ENCODE measurements around the gene ADCY9. TPM values are rescaled to one million over a fixed set of nuclear protein-coding genes. Genes with fewer than 3 reads are reported as not detected.

Gene ADCY9
- total RNA-seq, 1 experiment from 2014 or later, result 11.5 TPM

DNA sequence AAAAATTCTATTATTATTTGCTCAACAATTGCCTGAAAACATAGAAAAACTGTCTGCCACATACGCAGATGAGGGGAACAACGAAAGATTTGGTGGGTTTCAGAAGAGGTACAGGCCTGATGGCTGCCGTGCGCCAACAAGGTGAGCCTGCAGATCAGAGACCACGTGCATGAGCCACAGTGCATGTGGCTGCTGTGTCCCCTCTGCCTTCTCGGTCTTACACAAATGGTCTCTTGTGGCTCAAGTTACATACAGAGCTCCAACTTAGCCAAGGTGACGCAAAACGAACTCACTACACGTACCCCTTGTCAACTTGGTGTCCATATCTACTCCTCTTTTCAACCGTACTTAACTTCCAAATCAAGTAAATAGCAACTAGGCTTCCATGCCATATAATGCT is 82.3 kb downstream of the ADCY9 start:
- ChIA-PET POLR2A (no interaction called here), CTCF (interaction anchor here (0.5 kb wide), 1 partner anchor 19 kb away, joined by 3 read pairs; no protein-coding TSS in a partner anchor)
- Mint-ChIP-seq H3K36me3 (no peaks in the 10 kb centered on the region), H3K4me1 (peaks cover 14% of the 10 kb centered on the region), H3K27me3 (ENCODE audit: low read depth) (no peaks in the 10 kb centered on the region), H3K4me3 (no peak overlapping the region), H3K9me3 (no peaks in the 10 kb centered on the region), H3K27ac (no peak overlapping the region; the same call in 1 of the 2 replicates)
- DNase-seq (ENCODE audit: low spot score), result no peak
- no peak for ATAC-seq
- TF ChIP-seq, protein P1, sequence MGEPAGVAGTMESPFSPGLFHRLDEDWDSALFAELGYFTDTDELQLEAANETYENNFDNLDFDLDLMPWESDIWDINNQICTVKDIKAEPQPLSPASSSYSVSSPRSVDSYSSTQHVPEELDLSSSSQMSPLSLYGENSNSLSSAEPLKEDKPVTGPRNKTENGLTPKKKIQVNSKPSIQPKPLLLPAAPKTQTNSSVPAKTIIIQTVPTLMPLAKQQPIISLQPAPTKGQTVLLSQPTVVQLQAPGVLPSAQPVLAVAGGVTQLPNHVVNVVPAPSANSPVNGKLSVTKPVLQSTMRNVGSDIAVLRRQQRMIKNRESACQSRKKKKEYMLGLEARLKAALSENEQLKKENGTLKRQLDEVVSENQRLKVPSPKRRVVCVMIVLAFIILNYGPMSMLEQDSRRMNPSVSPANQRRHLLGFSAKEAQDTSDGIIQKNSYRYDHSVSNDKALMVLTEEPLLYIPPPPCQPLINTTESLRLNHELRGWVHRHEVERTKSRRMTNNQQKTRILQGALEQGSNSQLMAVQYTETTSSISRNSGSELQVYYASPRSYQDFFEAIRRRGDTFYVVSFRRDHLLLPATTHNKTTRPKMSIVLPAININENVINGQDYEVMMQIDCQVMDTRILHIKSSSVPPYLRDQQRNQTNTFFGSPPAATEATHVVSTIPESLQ (CRISPR knock-in tag; IDR thresholded peaks at IDR 0.05), result no peak
- TF ChIP-seq, protein P2, sequence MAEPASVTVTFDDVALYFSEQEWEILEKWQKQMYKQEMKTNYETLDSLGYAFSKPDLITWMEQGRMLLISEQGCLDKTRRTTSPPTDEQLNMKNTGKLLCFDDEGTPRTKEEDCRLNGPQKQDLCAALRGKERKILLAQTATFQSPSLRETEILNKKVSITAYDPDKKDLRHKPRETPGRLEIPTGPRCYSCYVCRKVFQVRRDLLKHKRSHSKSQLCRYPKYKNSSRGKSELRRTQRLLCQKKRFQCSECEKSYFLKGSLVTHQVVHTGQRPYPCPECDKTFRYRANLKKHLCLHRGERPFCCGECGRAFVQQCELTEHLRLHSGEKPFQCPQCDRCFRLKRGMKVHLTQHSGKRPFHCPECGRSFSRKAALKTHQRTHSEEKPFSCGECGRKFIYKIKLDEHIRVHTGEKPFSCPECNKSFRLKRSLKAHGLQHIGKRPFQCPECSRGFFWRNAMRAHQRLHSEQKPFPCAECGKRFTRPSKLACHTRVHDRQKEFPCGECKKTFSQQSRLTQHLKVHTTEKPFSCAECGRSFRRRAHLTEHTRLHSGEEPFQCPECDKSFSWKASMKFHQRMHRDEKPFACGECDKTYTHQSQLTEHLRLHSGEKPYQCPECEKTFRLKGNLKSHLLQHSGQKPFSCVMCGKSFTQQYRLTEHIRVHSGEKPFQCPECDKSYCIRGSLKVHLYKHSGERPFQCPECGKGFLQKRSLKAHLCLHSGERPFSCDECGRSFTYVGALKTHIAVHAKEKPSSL (CRISPR knock-in tag; conservative IDR thresholded peaks at IDR 0.05), result no peak
- TF ChIP-seq, protein P3, sequence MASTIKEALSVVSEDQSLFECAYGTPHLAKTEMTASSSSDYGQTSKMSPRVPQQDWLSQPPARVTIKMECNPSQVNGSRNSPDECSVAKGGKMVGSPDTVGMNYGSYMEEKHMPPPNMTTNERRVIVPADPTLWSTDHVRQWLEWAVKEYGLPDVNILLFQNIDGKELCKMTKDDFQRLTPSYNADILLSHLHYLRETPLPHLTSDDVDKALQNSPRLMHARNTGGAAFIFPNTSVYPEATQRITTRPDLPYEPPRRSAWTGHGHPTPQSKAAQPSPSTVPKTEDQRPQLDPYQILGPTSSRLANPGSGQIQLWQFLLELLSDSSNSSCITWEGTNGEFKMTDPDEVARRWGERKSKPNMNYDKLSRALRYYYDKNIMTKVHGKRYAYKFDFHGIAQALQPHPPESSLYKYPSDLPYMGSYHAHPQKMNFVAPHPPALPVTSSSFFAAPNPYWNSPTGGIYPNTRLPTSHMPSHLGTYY (CRISPR knock-in tag; IDR thresholded peaks at IDR 0.05), result no peak
- TF ChIP-seq OVOL2 (CRISPR knock-in tag; IDR thresholded peaks at IDR 0.05; ENCODE audit: borderline replicate concordance) (no peak), ZNF423 (CRISPR knock-in tag; IDR thresholded peaks at IDR 0.05) (no peak), NR2C2 (CRISPR knock-in tag; IDR thresholded peaks at IDR 0.05) (no peak), IRF2 (CRISPR knock-in tag; IDR thresholded peaks at IDR 0.05; ENCODE audit: borderline replicate concordance, low read depth) (no peak), TEAD1 (CRISPR knock-in tag; IDR thresholded peaks at IDR 0.05) (no peak), NFYB (CRISPR knock-in tag; conservative IDR thresholded peaks at IDR 0.05; ENCODE audit: low read depth) (no peak), NR1H2 (CRISPR knock-in tag; IDR thresholded peaks at IDR 0.05) (no peak)
- TF ChIP-seq, protein P4, sequence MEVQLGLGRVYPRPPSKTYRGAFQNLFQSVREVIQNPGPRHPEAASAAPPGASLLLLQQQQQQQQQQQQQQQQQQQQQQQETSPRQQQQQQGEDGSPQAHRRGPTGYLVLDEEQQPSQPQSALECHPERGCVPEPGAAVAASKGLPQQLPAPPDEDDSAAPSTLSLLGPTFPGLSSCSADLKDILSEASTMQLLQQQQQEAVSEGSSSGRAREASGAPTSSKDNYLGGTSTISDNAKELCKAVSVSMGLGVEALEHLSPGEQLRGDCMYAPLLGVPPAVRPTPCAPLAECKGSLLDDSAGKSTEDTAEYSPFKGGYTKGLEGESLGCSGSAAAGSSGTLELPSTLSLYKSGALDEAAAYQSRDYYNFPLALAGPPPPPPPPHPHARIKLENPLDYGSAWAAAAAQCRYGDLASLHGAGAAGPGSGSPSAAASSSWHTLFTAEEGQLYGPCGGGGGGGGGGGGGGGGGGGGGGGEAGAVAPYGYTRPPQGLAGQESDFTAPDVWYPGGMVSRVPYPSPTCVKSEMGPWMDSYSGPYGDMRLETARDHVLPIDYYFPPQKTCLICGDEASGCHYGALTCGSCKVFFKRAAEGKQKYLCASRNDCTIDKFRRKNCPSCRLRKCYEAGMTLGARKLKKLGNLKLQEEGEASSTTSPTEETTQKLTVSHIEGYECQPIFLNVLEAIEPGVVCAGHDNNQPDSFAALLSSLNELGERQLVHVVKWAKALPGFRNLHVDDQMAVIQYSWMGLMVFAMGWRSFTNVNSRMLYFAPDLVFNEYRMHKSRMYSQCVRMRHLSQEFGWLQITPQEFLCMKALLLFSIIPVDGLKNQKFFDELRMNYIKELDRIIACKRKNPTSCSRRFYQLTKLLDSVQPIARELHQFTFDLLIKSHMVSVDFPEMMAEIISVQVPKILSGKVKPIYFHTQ (CRISPR knock-in tag; IDR thresholded peaks at IDR 0.05), result no peak
- TF ChIP-seq, protein P5, sequence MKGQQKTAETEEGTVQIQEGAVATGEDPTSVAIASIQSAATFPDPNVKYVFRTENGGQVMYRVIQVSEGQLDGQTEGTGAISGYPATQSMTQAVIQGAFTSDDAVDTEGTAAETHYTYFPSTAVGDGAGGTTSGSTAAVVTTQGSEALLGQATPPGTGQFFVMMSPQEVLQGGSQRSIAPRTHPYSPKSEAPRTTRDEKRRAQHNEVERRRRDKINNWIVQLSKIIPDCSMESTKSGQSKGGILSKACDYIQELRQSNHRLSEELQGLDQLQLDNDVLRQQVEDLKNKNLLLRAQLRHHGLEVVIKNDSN (CRISPR knock-in tag; IDR thresholded peaks at IDR 0.05), result no peak
- TF ChIP-seq, protein P6, sequence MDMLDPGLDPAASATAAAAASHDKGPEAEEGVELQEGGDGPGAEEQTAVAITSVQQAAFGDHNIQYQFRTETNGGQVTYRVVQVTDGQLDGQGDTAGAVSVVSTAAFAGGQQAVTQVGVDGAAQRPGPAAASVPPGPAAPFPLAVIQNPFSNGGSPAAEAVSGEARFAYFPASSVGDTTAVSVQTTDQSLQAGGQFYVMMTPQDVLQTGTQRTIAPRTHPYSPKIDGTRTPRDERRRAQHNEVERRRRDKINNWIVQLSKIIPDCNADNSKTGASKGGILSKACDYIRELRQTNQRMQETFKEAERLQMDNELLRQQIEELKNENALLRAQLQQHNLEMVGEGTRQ (CRISPR knock-in tag; IDR thresholded peaks at IDR 0.05), result no peak
- TF ChIP-seq, protein P7, sequence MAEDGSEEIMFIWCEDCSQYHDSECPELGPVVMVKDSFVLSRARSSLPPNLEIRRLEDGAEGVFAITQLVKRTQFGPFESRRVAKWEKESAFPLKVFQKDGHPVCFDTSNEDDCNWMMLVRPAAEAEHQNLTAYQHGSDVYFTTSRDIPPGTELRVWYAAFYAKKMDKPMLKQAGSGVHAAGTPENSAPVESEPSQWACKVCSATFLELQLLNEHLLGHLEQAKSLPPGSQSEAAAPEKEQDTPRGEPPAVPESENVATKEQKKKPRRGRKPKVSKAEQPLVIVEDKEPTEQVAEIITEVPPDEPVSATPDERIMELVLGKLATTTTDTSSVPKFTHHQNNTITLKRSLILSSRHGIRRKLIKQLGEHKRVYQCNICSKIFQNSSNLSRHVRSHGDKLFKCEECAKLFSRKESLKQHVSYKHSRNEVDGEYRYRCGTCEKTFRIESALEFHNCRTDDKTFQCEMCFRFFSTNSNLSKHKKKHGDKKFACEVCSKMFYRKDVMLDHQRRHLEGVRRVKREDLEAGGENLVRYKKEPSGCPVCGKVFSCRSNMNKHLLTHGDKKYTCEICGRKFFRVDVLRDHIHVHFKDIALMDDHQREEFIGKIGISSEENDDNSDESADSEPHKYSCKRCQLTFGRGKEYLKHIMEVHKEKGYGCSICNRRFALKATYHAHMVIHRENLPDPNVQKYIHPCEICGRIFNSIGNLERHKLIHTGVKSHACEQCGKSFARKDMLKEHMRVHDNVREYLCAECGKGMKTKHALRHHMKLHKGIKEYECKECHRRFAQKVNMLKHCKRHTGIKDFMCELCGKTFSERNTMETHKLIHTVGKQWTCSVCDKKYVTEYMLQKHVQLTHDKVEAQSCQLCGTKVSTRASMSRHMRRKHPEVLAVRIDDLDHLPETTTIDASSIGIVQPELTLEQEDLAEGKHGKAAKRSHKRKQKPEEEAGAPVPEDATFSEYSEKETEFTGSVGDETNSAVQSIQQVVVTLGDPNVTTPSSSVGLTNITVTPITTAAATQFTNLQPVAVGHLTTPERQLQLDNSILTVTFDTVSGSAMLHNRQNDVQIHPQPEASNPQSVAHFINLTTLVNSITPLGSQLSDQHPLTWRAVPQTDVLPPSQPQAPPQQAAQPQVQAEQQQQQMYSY (CRISPR knock-in tag; IDR thresholded peaks at IDR 0.05), result no peak
- TF ChIP-seq, protein P8, sequence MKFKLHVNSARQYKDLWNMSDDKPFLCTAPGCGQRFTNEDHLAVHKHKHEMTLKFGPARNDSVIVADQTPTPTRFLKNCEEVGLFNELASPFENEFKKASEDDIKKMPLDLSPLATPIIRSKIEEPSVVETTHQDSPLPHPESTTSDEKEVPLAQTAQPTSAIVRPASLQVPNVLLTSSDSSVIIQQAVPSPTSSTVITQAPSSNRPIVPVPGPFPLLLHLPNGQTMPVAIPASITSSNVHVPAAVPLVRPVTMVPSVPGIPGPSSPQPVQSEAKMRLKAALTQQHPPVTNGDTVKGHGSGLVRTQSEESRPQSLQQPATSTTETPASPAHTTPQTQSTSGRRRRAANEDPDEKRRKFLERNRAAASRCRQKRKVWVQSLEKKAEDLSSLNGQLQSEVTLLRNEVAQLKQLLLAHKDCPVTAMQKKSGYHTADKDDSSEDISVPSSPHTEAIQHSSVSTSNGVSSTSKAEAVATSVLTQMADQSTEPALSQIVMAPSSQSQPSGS (CRISPR knock-in tag; IDR thresholded peaks at IDR 0.05; ENCODE audit: borderline replicate concordance, low read depth), result no peak
- TF ChIP-seq, protein P9, sequence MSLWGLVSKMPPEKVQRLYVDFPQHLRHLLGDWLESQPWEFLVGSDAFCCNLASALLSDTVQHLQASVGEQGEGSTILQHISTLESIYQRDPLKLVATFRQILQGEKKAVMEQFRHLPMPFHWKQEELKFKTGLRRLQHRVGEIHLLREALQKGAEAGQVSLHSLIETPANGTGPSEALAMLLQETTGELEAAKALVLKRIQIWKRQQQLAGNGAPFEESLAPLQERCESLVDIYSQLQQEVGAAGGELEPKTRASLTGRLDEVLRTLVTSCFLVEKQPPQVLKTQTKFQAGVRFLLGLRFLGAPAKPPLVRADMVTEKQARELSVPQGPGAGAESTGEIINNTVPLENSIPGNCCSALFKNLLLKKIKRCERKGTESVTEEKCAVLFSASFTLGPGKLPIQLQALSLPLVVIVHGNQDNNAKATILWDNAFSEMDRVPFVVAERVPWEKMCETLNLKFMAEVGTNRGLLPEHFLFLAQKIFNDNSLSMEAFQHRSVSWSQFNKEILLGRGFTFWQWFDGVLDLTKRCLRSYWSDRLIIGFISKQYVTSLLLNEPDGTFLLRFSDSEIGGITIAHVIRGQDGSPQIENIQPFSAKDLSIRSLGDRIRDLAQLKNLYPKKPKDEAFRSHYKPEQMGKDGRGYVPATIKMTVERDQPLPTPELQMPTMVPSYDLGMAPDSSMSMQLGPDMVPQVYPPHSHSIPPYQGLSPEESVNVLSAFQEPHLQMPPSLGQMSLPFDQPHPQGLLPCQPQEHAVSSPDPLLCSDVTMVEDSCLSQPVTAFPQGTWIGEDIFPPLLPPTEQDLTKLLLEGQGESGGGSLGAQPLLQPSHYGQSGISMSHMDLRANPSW (CRISPR knock-in tag; conservative IDR thresholded peaks at IDR 0.05; ENCODE audit: low read depth), result no peak
- TF ChIP-seq, protein P10, sequence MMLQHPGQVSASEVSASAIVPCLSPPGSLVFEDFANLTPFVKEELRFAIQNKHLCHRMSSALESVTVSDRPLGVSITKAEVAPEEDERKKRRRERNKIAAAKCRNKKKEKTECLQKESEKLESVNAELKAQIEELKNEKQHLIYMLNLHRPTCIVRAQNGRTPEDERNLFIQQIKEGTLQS (CRISPR knock-in tag; conservative IDR thresholded peaks at IDR 0.05), result no peak
